ENCODE results near the gene SEC24D.
A peak's percentile ranks its signal among the peaks of the same experiment; 100 is the strongest.
"Not testable (repeated sequence)": the region's sequence is repeated elsewhere in the genome, so short reads cannot be mapped to it uniquely, and the experiment has no call there.

The SEC24D gene

GRCh38 chr4:118835571-118836300 is at the start of gene SEC24D:
Gene SEC24D (minus strand): TSS chr4:118836126. CDS start chr4:118833696, 2,430 bp downstream.
- Mint-ChIP-seq H3K36me3 (peaks cover 9% of the 10 kb centered on the region), H3K9me3 (no peaks in the 10 kb centered on the region), H3K4me3 (peak within 1 kb of the TSS; percentile 99), H3K4me1 (peaks cover 22% of the 10 kb centered on the region), H3K27ac (peak within 1 kb of the TSS; percentile 100), H3K27me3 (no peaks in the 10 kb centered on the region)

GRCh38 chr4:118884716-118885115 is 48.8 kb upstream of the SEC24D start:
- H3K9me3 Mint-ChIP-seq = no peaks in the 10 kb centered on the region
- no peaks in the 10 kb centered on the region for H3K36me3 Mint-ChIP-seq
- H3K4me3 Mint-ChIP-seq = no peak overlapping the region
- no peak overlapping the region for H3K27ac Mint-ChIP-seq
- H3K4me1 Mint-ChIP-seq = peaks cover 13% of the 10 kb centered on the region
- H3K27me3 Mint-ChIP-seq = peaks cover 17% of the 10 kb centered on the region

- Mint-ChIP-seq H3K36me3 (no peaks in the 10 kb centered on the region), H3K9me3 (no peaks in the 10 kb centered on the region), H3K4me1 (peaks cover 7% of the 10 kb centered on the region), H3K27ac (no peak overlapping the region), H3K4me3 (no peak overlapping the region), H3K27me3 (peaks cover 12% of the 10 kb centered on the region)
Measured at GRCh38 chr4:118883861-118884260, 47.9 kb upstream of the SEC24D start.

GRCh38 chr4:118881512-118882146 is 45.7 kb upstream of the SEC24D start:
- H3K4me3 Mint-ChIP-seq = no peak overlapping the region
- H3K27ac Mint-ChIP-seq = no peak overlapping the region
- H3K4me1 Mint-ChIP-seq = no peaks in the 10 kb centered on the region
- peaks cover 5% of the 10 kb centered on the region for H3K36me3 Mint-ChIP-seq
- peaks cover 3% of the 10 kb centered on the region for H3K27me3 Mint-ChIP-seq
- peaks cover 6% of the 10 kb centered on the region for H3K9me3 Mint-ChIP-seq

GRCh38 chr4:118879409-118879808 is 43.5 kb upstream of the SEC24D start:
- Mint-ChIP-seq H3K27me3 (peaks cover 3% of the 10 kb centered on the region), H3K36me3 (peaks cover 7% of the 10 kb centered on the region), H3K27ac (no peak overlapping the region), H3K4me3 (no peak overlapping the region), H3K9me3 (peaks cover 6% of the 10 kb centered on the region), H3K4me1 (no peaks in the 10 kb centered on the region)

GRCh38 chr4:118878507-118878906 is 42.6 kb upstream of the SEC24D start:
- not testable (repeated sequence) for H3K27me3 Mint-ChIP-seq, H3K36me3 Mint-ChIP-seq, H3K4me3 Mint-ChIP-seq

GRCh38 chr4:118877797-118878196 is 41.9 kb upstream of the SEC24D start:
- H3K4me1 Mint-ChIP-seq = no peaks in the 10 kb centered on the region
- H3K4me3 Mint-ChIP-seq = no peak overlapping the region
- H3K27me3 Mint-ChIP-seq = peaks cover 1% of the 10 kb centered on the region
- no peak overlapping the region for H3K27ac Mint-ChIP-seq
- H3K36me3 Mint-ChIP-seq = peaks cover 9% of the 10 kb centered on the region
- H3K9me3 Mint-ChIP-seq = peaks cover 6% of the 10 kb centered on the region

More at GRCh38 chr4:118878507-118878906, 42.6 kb upstream of the SEC24D start:
- H3K9me3 Mint-ChIP-seq, H3K27ac Mint-ChIP-seq, H3K4me1 Mint-ChIP-seq: not testable (repeated sequence)

GRCh38 chr4:118872181-118872580 is 36.3 kb upstream of the SEC24D start:
- Mint-ChIP-seq H3K4me3 (no peak overlapping the region), H3K36me3 (peaks cover 8% of the 10 kb centered on the region), H3K4me1 (no peaks in the 10 kb centered on the region), H3K27me3 (no peaks in the 10 kb centered on the region), H3K9me3 (peaks cover 5% of the 10 kb centered on the region), H3K27ac (no peak overlapping the region)

- Mint-ChIP-seq H3K27me3 (no peaks in the 10 kb centered on the region), H3K27ac (no peak overlapping the region), H3K9me3 (no peaks in the 10 kb centered on the region), H3K4me1 (peaks cover 5% of the 10 kb centered on the region), H3K36me3 (peaks cover 2% of the 10 kb centered on the region), H3K4me3 (no peak overlapping the region)
Measured at GRCh38 chr4:118869808-118870342, 33.9 kb upstream of the SEC24D start.

- no peaks in the 10 kb centered on the region for H3K36me3 Mint-ChIP-seq
- no peak overlapping the region for H3K27ac Mint-ChIP-seq
- H3K9me3 Mint-ChIP-seq = no peaks in the 10 kb centered on the region
- H3K27me3 Mint-ChIP-seq = no peaks in the 10 kb centered on the region
- H3K4me1 Mint-ChIP-seq = peaks cover 5% of the 10 kb centered on the region
- no peak overlapping the region for H3K4me3 Mint-ChIP-seq
Measured at GRCh38 chr4:118867311-118868067, 31.6 kb upstream of the SEC24D start.

GRCh38 chr4:118866442-118866841 is 30.5 kb upstream of the SEC24D start:
- Mint-ChIP-seq H3K27me3 (no peaks in the 10 kb centered on the region), H3K36me3 (no peaks in the 10 kb centered on the region), H3K9me3 (no peaks in the 10 kb centered on the region), H3K27ac (no peak overlapping the region), H3K4me3 (no peak overlapping the region), H3K4me1 (peaks cover 5% of the 10 kb centered on the region)

GRCh38 chr4:118865091-118865708 is 29.3 kb upstream of the SEC24D start:
- Mint-ChIP-seq H3K9me3 (no peaks in the 10 kb centered on the region), H3K27ac (no peak overlapping the region), H3K4me3 (no peak overlapping the region), H3K4me1 (peaks cover 5% of the 10 kb centered on the region), H3K27me3 (no peaks in the 10 kb centered on the region), H3K36me3 (peaks cover 2% of the 10 kb centered on the region)

- Mint-ChIP-seq H3K4me3 (no peak overlapping the region), H3K9me3 (no peaks in the 10 kb centered on the region), H3K4me1 (peaks cover 10% of the 10 kb centered on the region), H3K27ac (no peak overlapping the region), H3K27me3 (no peaks in the 10 kb centered on the region), H3K36me3 (peaks cover 2% of the 10 kb centered on the region)
Measured at GRCh38 chr4:118858779-118859178, 22.9 kb upstream of the SEC24D start.

- peaks cover 16% of the 10 kb centered on the region for H3K4me1 Mint-ChIP-seq
- H3K27ac Mint-ChIP-seq = no peak overlapping the region
- no peak overlapping the region for H3K4me3 Mint-ChIP-seq
- no peaks in the 10 kb centered on the region for H3K9me3 Mint-ChIP-seq
- H3K27me3 Mint-ChIP-seq = no peaks in the 10 kb centered on the region
- peaks cover 2% of the 10 kb centered on the region for H3K36me3 Mint-ChIP-seq
Measured at GRCh38 chr4:118857760-118858159, 21.8 kb upstream of the SEC24D start.

- Mint-ChIP-seq H3K36me3 (peaks cover 6% of the 10 kb centered on the region), H3K27ac (peak overlapping the region; percentile 90), H3K27me3 (peaks cover 3% of the 10 kb centered on the region), H3K4me1 (peaks cover 36% of the 10 kb centered on the region), H3K4me3 (peak overlapping the region; percentile 91), H3K9me3 (no peaks in the 10 kb centered on the region)
Measured at GRCh38 chr4:118850488-118851173, 14.7 kb upstream of the SEC24D start.

All from activated naive CD4-positive, alpha-beta T cell treated with anti-CD3 and anti-CD28 coated beads, Interleukin-2, amount 50 U/mL, for 24 hours (primary cell).